Activated CD8-positive, alpha-beta memory T cell treated with anti-CD3 and anti-CD28 coated beads, Interleukin-2, amount 10 ng/mL, durations not matched to agents 7 days and 5 days (primary cell): ENCODE data around the gene TOMM22. TPM values are rescaled to one million over a fixed set of nuclear protein-coding genes. Genes with fewer than 3 reads are reported as not detected.
A peak's percentile ranks its signal among the peaks of the same experiment; 100 is the strongest.

Experiments used
- ATAC-seq: fragments of 150-1000 bp; cut with Tn5 transposase; one replicate; pipeline ENCODE4 v1.10.0; 2021; ENCODE audit warnings: moderate library complexity
- CTCF ChIA-PET: fragments of 350-600 bp; sonication (Branson Sonifier 250); formaldehyde crosslinking; loops from one replicate; lab custom pipeline; 2021; ENCODE audit warnings: antibody characterized with exemption; lab: Charles Lee
- DNase-seq: peaks from one replicate; pipeline ENCODE4 v3.0.0-alpha.2; 2020
- H3K27ac Mint-ChIP-seq: one replicate; pipeline ENCODE4 v1.8.0; 2021; ENCODE audit warnings: mild to moderate bottlenecking, mixed read lengths
- H3K27me3 Mint-ChIP-seq: one replicate; pipeline ENCODE4 v1.8.0; 2021; ENCODE audit warnings: mixed read lengths
- H3K36me3 Mint-ChIP-seq: one replicate; pipeline ENCODE4 v1.8.0; 2021; ENCODE audit warnings: mild to moderate bottlenecking, mixed read lengths
- H3K4me1 Mint-ChIP-seq: one replicate; pipeline ENCODE4 v1.8.0; 2021; ENCODE audit warnings: mixed read lengths
- H3K4me3 Mint-ChIP-seq: one replicate; pipeline ENCODE4 v1.8.0; 2021; ENCODE audit warnings: mild to moderate bottlenecking, moderate library complexity, mixed read lengths
- H3K9me3 Mint-ChIP-seq: one replicate; pipeline ENCODE4 v1.8.0; 2022; ENCODE audit warnings: low read depth, mixed read lengths
- total RNA-seq, 2 experiments: library from RNA; stranded (reverse); gene quantifications; one replicate each; pipeline ENCODE4 v1.2.3, GENCODE V29; 2021

Gene TOMM22
- total RNA-seq, 2 experiments from 2014 or later = 61.1 to 94.9 TPM

- H3K36me3 Mint-ChIP-seq = no peaks in the 10 kb centered on the region
- H3K4me3 Mint-ChIP-seq = peak overlapping the region; percentile 80
- DNase-seq = peak; percentile 67
Measured at GRCh38 chr22:38657045-38657909, 24.5 kb upstream of the TOMM22 start.

DNA sequence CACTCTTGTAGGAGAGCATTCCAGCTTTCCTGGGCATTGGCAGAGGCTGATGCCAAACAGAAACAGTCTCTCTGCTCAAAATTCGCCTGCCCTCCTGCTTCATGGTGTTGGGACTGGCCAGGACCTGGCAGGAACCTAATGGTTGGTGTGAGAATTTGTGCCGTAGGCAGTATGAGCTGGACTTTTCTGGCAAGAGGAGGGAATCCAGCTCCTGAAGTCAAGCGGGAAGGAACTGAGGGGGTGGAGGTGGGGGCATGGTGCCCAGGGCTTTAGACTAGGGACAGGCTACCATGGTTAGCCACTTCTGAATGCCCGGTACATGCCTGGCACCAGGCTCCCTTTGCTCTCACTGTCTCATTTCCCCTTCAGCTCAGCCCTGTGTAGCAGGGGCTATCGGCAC, 6.9 kb upstream of the TOMM22 start:
- Mint-ChIP-seq H3K9me3 (no peaks in the 10 kb centered on the region), H3K27ac (no peak overlapping the region), H3K36me3 (peaks cover 19% of the 10 kb centered on the region), H3K27me3 (no peaks in the 10 kb centered on the region), H3K4me3 (no peak overlapping the region), H3K4me1 (no peaks in the 10 kb centered on the region)
- ATAC-seq (no peak), DNase-seq (no peak)
- CTCF ChIA-PET = no interaction called here

More at GRCh38 chr22:38657045-38657909, 24.5 kb upstream of the TOMM22 start:
- H3K4me1 Mint-ChIP-seq = peaks cover 22% of the 10 kb centered on the region
- peak overlapping the region; percentile 94 for H3K27ac Mint-ChIP-seq
- no peaks in the 10 kb centered on the region for H3K9me3 Mint-ChIP-seq
- CTCF ChIA-PET = interaction anchor here (1.8 kb wide), 1 partner anchor 25 kb away, joined by 8 read pairs; the partner anchor contains the start of gene TOMM22
- ATAC-seq = peak; percentile 37
- H3K27me3 Mint-ChIP-seq = no peaks in the 10 kb centered on the region

DNA sequence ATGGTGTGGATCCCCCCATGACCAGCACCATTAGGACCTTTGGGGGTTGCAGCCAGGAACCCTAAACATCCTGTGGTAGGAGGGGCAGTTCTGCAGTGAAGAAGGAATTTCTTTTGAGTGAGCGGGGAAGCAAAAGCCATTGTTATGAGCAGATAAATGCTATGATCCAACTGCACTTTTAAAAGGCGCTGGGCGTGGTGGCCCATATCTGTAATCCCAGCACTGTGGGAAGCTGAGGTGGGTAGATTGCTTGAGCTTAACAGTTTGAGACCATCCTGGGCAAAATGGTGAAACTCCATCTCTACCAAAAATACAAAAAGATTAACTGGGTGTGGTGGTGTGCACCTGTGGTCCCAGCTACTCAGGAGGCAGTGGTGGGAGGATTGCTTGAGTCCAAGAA, 5.9 kb upstream of the TOMM22 start:
- H3K27ac Mint-ChIP-seq = no peak overlapping the region
- H3K27me3 Mint-ChIP-seq = no peaks in the 10 kb centered on the region
- no peak for DNase-seq
- H3K4me1 Mint-ChIP-seq = no peaks in the 10 kb centered on the region
- no peaks in the 10 kb centered on the region for H3K9me3 Mint-ChIP-seq
- CTCF ChIA-PET = no interaction called here
- H3K36me3 Mint-ChIP-seq = peaks cover 16% of the 10 kb centered on the region
- H3K4me3 Mint-ChIP-seq = no peak overlapping the region
- ATAC-seq = no peak

DNA sequence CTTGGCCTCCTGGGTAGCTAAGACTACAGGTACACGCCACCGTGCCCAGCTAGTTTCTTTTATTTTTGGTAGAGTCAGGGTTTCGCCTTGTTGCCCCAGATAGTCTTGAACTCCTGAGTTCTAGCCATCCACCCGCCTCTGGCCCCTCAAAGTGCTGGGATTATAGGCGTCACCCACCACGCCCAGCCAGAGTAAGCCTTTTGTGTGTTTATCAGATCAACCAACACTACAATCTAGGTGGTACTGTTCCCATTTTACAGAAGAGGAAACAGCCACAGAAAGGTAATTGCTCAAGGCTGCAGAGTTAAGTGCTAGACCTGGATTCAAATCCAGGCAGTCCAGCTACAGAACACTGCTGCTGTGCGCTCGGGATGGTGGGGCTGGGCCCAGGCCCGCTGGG, 3.1 kb downstream of the TOMM22 start:
- Mint-ChIP-seq H3K4me1 (peaks cover 19% of the 10 kb centered on the region), H3K27ac (no peak overlapping the region), H3K36me3 (peaks cover 43% of the 10 kb centered on the region), H3K9me3 (no peaks in the 10 kb centered on the region), H3K4me3 (no peak overlapping the region), H3K27me3 (no peaks in the 10 kb centered on the region)
- DNase-seq = no peak
- ATAC-seq = no peak
- CTCF ChIA-PET = no interaction called here

- H3K4me1 Mint-ChIP-seq = peaks cover 20% of the 10 kb centered on the region
- H3K27me3 Mint-ChIP-seq = no peaks in the 10 kb centered on the region
- peaks cover 44% of the 10 kb centered on the region for H3K36me3 Mint-ChIP-seq
- no peaks in the 10 kb centered on the region for H3K9me3 Mint-ChIP-seq
- CTCF ChIA-PET = no interaction called here
- no peak for ATAC-seq
- no peak for DNase-seq
- H3K4me3 Mint-ChIP-seq = no peak overlapping the region
- no peak overlapping the region for H3K27ac Mint-ChIP-seq
Measured at GRCh38 chr22:38685761-38686160, 4.0 kb downstream of the TOMM22 start.

GRCh38 chr22:38689651-38690050, 7.9 kb downstream of the TOMM22 start:
- H3K27ac Mint-ChIP-seq = no peak overlapping the region
- H3K27me3 Mint-ChIP-seq = no peaks in the 10 kb centered on the region
- CTCF ChIA-PET = interaction anchor here (1.0 kb wide), 1 partner anchor 8 kb away, joined by 5 read pairs; the partner anchor contains the start of gene TOMM22

GRCh38 chr22:38694049-38694448, 12.3 kb downstream of the TOMM22 start:
- peaks cover 53% of the 10 kb centered on the region for H3K36me3 Mint-ChIP-seq
- H3K9me3 Mint-ChIP-seq = no peaks in the 10 kb centered on the region
- H3K27me3 Mint-ChIP-seq = no peaks in the 10 kb centered on the region
- CTCF ChIA-PET = interaction anchor here (0.9 kb wide), 1 partner anchor 12 kb away, joined by 4 read pairs; the partner anchor contains the start of gene TOMM22
- H3K4me3 Mint-ChIP-seq = no peak overlapping the region
- H3K27ac Mint-ChIP-seq = no peak overlapping the region
- ATAC-seq (no peak), DNase-seq (no peak)
- H3K4me1 Mint-ChIP-seq = peaks cover 51% of the 10 kb centered on the region

More at GRCh38 chr22:38689651-38690050, 7.9 kb downstream of the TOMM22 start:
- ATAC-seq (no peak), DNase-seq (no peak)
- H3K36me3 Mint-ChIP-seq = peaks cover 43% of the 10 kb centered on the region
- no peaks in the 10 kb centered on the region for H3K9me3 Mint-ChIP-seq
- H3K4me1 Mint-ChIP-seq = peaks cover 14% of the 10 kb centered on the region
- no peak overlapping the region for H3K4me3 Mint-ChIP-seq

DNA sequence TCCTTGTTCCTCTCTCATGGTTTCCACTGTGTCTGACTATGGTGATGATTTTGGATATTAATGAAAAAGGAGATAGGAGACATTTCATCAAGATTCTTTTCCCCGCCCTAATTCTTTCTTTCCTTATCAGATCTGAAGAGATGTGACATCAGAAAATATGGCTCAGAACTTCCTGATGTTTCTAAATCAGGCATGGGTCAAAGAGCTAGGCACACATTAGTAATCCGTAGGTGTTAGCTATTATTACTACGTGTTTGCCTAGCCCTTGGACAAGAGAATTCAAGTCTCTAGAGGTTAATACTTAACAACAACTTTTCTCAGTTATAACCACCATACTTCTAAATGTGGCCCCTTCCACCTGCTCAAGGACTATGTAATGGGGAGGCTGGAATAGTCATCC, 13.2 kb downstream of the TOMM22 start:
- Mint-ChIP-seq H3K27me3 (no peaks in the 10 kb centered on the region), H3K36me3 (peaks cover 56% of the 10 kb centered on the region), H3K4me1 (peaks cover 58% of the 10 kb centered on the region), H3K9me3 (no peaks in the 10 kb centered on the region), H3K4me3 (no peak overlapping the region), H3K27ac (no peak overlapping the region)
- DNase-seq = no peak
- CTCF ChIA-PET = interaction anchor here (0.8 to 1.0 kb wide), 3 partner anchors 13 to 72 kb away, joined by 3 to 4 read pairs (median 3); partner anchors contain the start of gene TOMM22
- no peak for ATAC-seq

- DNase-seq = peak; percentile 69
- Mint-ChIP-seq H3K27me3 (no peaks in the 10 kb centered on the region), H3K27ac (peak overlapping the region; percentile 94), H3K9me3 (no peaks in the 10 kb centered on the region), H3K36me3 (peaks cover 51% of the 10 kb centered on the region), H3K4me1 (peaks cover 61% of the 10 kb centered on the region), H3K4me3 (peak overlapping the region; percentile 82)
- CTCF ChIA-PET = interaction anchor here (1.3 to 4.2 kb wide), 2 partner anchors 9 to 14 kb away, joined by 4 to 43 read pairs; partner anchors contain the start of genes GTPBP1 and TOMM22
- ATAC-seq = peak; percentile 21
Measured at GRCh38 chr22:38696606-38697424, 15.1 kb downstream of the TOMM22 start.

DNA sequence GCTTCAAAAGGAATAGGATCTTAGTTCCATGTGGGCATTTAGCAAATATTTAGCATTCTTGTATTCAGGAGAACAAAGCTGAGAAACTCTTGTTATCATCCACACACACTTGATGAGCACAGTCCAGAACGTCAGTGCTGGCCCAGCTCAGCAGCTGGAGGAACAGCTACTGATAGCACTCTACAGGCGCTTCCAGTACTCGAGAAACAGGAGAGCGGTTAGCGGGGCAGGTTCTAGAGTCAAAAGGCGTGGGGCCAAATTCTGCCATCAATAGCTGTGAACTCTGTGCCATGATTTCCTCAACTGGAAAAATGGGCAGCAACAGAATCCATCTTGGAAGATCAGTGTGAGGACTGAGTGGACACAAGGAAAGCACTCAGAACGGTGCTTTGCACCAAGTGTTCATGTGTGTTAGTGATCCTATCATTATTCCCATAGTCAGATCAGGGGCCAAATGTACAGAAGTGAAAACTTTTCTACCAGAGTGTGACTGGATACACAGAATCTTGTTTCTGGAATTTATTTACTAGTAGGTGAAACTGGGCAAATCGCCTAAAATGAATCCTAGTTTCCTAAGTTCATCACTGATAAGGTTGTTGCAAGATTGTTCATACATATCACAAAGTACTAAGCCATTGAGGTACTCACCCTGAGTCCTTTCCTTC, 15.8 kb downstream of the TOMM22 start:
- ATAC-seq (no peak), DNase-seq (no peak)
- Mint-ChIP-seq H3K36me3 (peaks cover 51% of the 10 kb centered on the region), H3K27me3 (no peaks in the 10 kb centered on the region), H3K4me1 (peaks cover 62% of the 10 kb centered on the region), H3K9me3 (no peaks in the 10 kb centered on the region), H3K4me3 (peak overlapping the region; percentile 82), H3K27ac (peak overlapping the region; percentile 94)
- CTCF ChIA-PET = interaction anchor here (0.5 to 4.2 kb wide), 7 partner anchors 8 to 1090 kb away, joined by 3 to 43 read pairs (median 4); partner anchors contain the start of genes GTPBP1 and TOMM22

GRCh38 chr22:38698407-38699094, 16.8 kb downstream of the TOMM22 start:
- CTCF ChIA-PET = interaction anchor here (0.5 to 4.2 kb wide), 7 partner anchors 9 to 1091 kb away, joined by 3 to 43 read pairs (median 4); partner anchors contain the start of gene TOMM22
- DNase-seq = no peak
- no peak for ATAC-seq
- no peaks in the 10 kb centered on the region for H3K27me3 Mint-ChIP-seq
- peaks cover 58% of the 10 kb centered on the region for H3K4me1 Mint-ChIP-seq
- peaks cover 44% of the 10 kb centered on the region for H3K36me3 Mint-ChIP-seq
- no peaks in the 10 kb centered on the region for H3K9me3 Mint-ChIP-seq
- H3K4me3 Mint-ChIP-seq = peak overlapping the region; percentile 82
- peak overlapping the region; percentile 99 for H3K27ac Mint-ChIP-seq

DNA sequence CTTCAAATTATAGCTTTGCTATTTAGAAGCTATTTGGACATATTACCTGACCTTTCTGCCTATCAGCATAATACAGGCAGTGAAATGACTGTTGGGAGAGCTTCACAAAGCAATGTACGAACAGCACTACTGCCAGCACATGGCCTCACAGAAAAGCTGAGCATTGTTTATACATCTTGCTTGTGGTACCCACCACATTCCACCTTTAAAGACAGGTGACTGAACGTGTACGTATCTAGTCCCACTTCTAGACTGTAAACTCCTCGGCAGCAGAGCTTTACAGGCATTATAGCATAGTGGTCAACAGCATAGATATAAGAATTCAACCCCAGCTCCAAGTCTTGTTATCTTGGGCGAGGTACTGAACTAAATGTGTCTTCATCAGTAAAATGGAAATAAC, 17.4 kb downstream of the TOMM22 start:
- ATAC-seq = no peak
- Mint-ChIP-seq H3K27ac (peak overlapping the region; percentile 99), H3K9me3 (no peaks in the 10 kb centered on the region), H3K36me3 (peaks cover 43% of the 10 kb centered on the region), H3K4me3 (peak overlapping the region; percentile 82), H3K27me3 (no peaks in the 10 kb centered on the region), H3K4me1 (peaks cover 57% of the 10 kb centered on the region)
- CTCF ChIA-PET = interaction anchor here (1.2 to 4.2 kb wide), 5 partner anchors 8 to 67 kb away, joined by 3 to 43 read pairs (median 3); partner anchors contain the start of gene TOMM22
- no peak for DNase-seq
